Lower leg skin (tissue), 3 donors: ENCODE data around the gene NF1.

Source experiments
- CTCF ChIP-seq, 3 donors: fragments of 450-650 bp; IDR thresholded peaks; one replicate each; pipeline ENCODE4 v1.5.1; 2016; ENCODE audit warnings: antibody characterized with exemption in 3 of 3, mild to moderate bottlenecking in 3 of 3, moderate library complexity in 2 of 3
- POLR2A ChIP-seq, 2 donors: fragments of 450-650 bp; IDR thresholded peaks; one replicate each; pipeline ENCODE4 v1.6.1; 2016 to 2017; ENCODE audit warnings: antibody characterized with exemption in 2 of 2, mild to moderate bottlenecking in 1 of 2, moderate library complexity in 1 of 2

- TF ChIP-seq CTCF (IDR thresholded peaks at IDR 0.05) (no peak), POLR2A (IDR thresholded peaks at IDR 0.05) (no peak)
These were observed 202.3 kb downstream of the NF1 start, which contains the start of gene OMG for GRCh38 chr17:31297090-31297489.
